ENCODE results near the gene RNF212B.
"Not testable (repeated sequence)": the region's sequence is repeated elsewhere in the genome, so short reads cannot be mapped to it uniquely, and the experiment has no call there.

RNF212B gene

GRCh38 chr14:23215421-23215820 lies 22.3 kb upstream of the RNF212B start:
- Histone ChIP-seq H3K36me3 (ENCODE audit: insufficient read depth, low read length) (no peaks in the 10 kb centered on the region), H3K27ac (ENCODE audit: low read depth, low read length) (no peak overlapping the region), H3K9me3 (ENCODE audit: insufficient read depth, low read depth, low read length) (peaks cover 3% of the 10 kb centered on the region; the same call in 1 of the 2 replicates), H3K4me3 (ENCODE audit: low read length) (no peak overlapping the region), H3K4me1 (ENCODE audit: insufficient read depth, low read length) (peaks cover 9% of the 10 kb centered on the region), H3K9ac (ENCODE audit: low read depth, low read length) (no peak overlapping the region), H3K27me3 (ENCODE audit: insufficient read depth, low read length) (no peaks in the 10 kb centered on the region)
- WGBS = 100% methylated on average over 1 of the region's 1 CpG

- no peaks in the 10 kb centered on the region for H3K36me3 ChIP-seq (ENCODE audit: insufficient read depth, low read length)
- no peak overlapping the region for H3K9ac ChIP-seq (ENCODE audit: low read depth, low read length)
- H3K4me1 ChIP-seq (ENCODE audit: insufficient read depth, low read length) = peaks cover 9% of the 10 kb centered on the region
- peaks cover 3% of the 10 kb centered on the region; the same call in 1 of the 2 replicates for H3K9me3 ChIP-seq (ENCODE audit: insufficient read depth, low read depth, low read length)
- 96% methylated on average over 6 of the region's 6 CpGs for WGBS
- no peaks in the 10 kb centered on the region for H3K27me3 ChIP-seq (ENCODE audit: insufficient read depth, low read length)
- H3K4me3 ChIP-seq (ENCODE audit: low read length) = no peak overlapping the region
- H3K27ac ChIP-seq (ENCODE audit: low read depth, low read length) = no peak overlapping the region
Measured at GRCh38 chr14:23217032-23218020, 20.4 kb upstream of the RNF212B start.

- peaks cover 3% of the 10 kb centered on the region; the same call in 1 of the 2 replicates for H3K9me3 ChIP-seq (ENCODE audit: insufficient read depth, low read depth, low read length)
- no peak overlapping the region for H3K4me3 ChIP-seq (ENCODE audit: low read length)
- H3K27ac ChIP-seq (ENCODE audit: low read depth, low read length) = no peak overlapping the region
- no peaks in the 10 kb centered on the region for H3K36me3 ChIP-seq (ENCODE audit: insufficient read depth, low read length)
- no peak overlapping the region for H3K9ac ChIP-seq (ENCODE audit: low read depth, low read length)
- H3K4me1 ChIP-seq (ENCODE audit: insufficient read depth, low read length) = peaks cover 9% of the 10 kb centered on the region
- WGBS = 84% methylated on average over 3 of the region's 3 CpGs
- H3K27me3 ChIP-seq (ENCODE audit: insufficient read depth, low read length) = no peaks in the 10 kb centered on the region
Measured at GRCh38 chr14:23219075-23219474, 18.7 kb upstream of the RNF212B start.

GRCh38 chr14:23224958-23225357 lies 12.8 kb upstream of the RNF212B start:
- H3K27ac ChIP-seq (ENCODE audit: low read depth, low read length); H3K4me1 ChIP-seq (ENCODE audit: insufficient read depth, low read length); H3K9ac ChIP-seq (ENCODE audit: low read depth, low read length); H3K27me3 ChIP-seq (ENCODE audit: insufficient read depth, low read length); H3K9me3 ChIP-seq (ENCODE audit: insufficient read depth, low read depth, low read length); H3K36me3 ChIP-seq (ENCODE audit: insufficient read depth, low read length); H3K4me3 ChIP-seq (ENCODE audit: low read length): not testable (repeated sequence)
- 83% methylated on average over 1 of the region's 1 CpG for WGBS

GRCh38 chr14:23227566-23227965 lies 10.2 kb upstream of the RNF212B start:
- WGBS = 92% methylated on average over 3 of the region's 4 CpGs

GRCh38 chr14:23228812-23229211 lies 8.9 kb upstream of the RNF212B start:
- Histone ChIP-seq H3K9ac (ENCODE audit: low read depth, low read length) (no peak overlapping the region), H3K4me3 (ENCODE audit: low read length) (no peak overlapping the region), H3K9me3 (ENCODE audit: insufficient read depth, low read depth, low read length) (peaks cover 8% of the 10 kb centered on the region; the same call in 1 of the 2 replicates), H3K4me1 (ENCODE audit: insufficient read depth, low read length) (no peaks in the 10 kb centered on the region), H3K27me3 (ENCODE audit: insufficient read depth, low read length) (no peaks in the 10 kb centered on the region), H3K36me3 (ENCODE audit: insufficient read depth, low read length) (no peaks in the 10 kb centered on the region), H3K27ac (ENCODE audit: low read depth, low read length) (no peak overlapping the region)
- WGBS = no CpG with 5 or more reads among the region's 1 CpG

More at GRCh38 chr14:23227566-23227965, 10.2 kb upstream of the RNF212B start:
- H3K4me3 ChIP-seq (ENCODE audit: low read length) = no peak overlapping the region
- H3K36me3 ChIP-seq (ENCODE audit: insufficient read depth, low read length) = no peaks in the 10 kb centered on the region
- no peaks in the 10 kb centered on the region for H3K4me1 ChIP-seq (ENCODE audit: insufficient read depth, low read length)
- H3K9ac ChIP-seq (ENCODE audit: low read depth, low read length) = no peak overlapping the region
- H3K27ac ChIP-seq (ENCODE audit: low read depth, low read length) = no peak overlapping the region
- H3K27me3 ChIP-seq (ENCODE audit: insufficient read depth, low read length) = no peaks in the 10 kb centered on the region
- peaks cover 8% of the 10 kb centered on the region; the same call in 1 of the 2 replicates for H3K9me3 ChIP-seq (ENCODE audit: insufficient read depth, low read depth, low read length)

- WGBS = 96% methylated on average over 32 of the region's 38 CpGs
Measured at GRCh38 chr14:23232241-23232808, 5.4 kb upstream of the RNF212B start.

GRCh38 chr14:23240661-23241060 lies 2.9 kb downstream of the RNF212B start:
- Histone ChIP-seq H3K4me1 (ENCODE audit: insufficient read depth, low read length) (peaks cover 6% of the 10 kb centered on the region; the same call in 1 of the 2 replicates), H3K9ac (ENCODE audit: low read depth, low read length) (no peak overlapping the region), H3K27me3 (ENCODE audit: insufficient read depth, low read length) (no peaks in the 10 kb centered on the region), H3K9me3 (ENCODE audit: insufficient read depth, low read depth, low read length) (no peaks in the 10 kb centered on the region), H3K36me3 (ENCODE audit: insufficient read depth, low read length) (no peaks in the 10 kb centered on the region), H3K27ac (ENCODE audit: low read depth, low read length) (no peak overlapping the region), H3K4me3 (ENCODE audit: low read length) (no peak overlapping the region)
- WGBS = 82% methylated on average over 1 of the region's 1 CpG

More at GRCh38 chr14:23232241-23232808, 5.4 kb upstream of the RNF212B start:
- not testable (repeated sequence) for H3K27ac ChIP-seq (ENCODE audit: low read depth, low read length); H3K9ac ChIP-seq (ENCODE audit: low read depth, low read length); H3K36me3 ChIP-seq (ENCODE audit: insufficient read depth, low read length); H3K4me3 ChIP-seq (ENCODE audit: low read length); H3K27me3 ChIP-seq (ENCODE audit: insufficient read depth, low read length); H3K9me3 ChIP-seq (ENCODE audit: insufficient read depth, low read depth, low read length); H3K4me1 ChIP-seq (ENCODE audit: insufficient read depth, low read length)

GRCh38 chr14:23241061-23241715 lies 3.5 kb downstream of the RNF212B start:
- H3K9me3 ChIP-seq (ENCODE audit: insufficient read depth, low read depth, low read length); H3K4me1 ChIP-seq (ENCODE audit: insufficient read depth, low read length); H3K4me3 ChIP-seq (ENCODE audit: low read length); H3K36me3 ChIP-seq (ENCODE audit: insufficient read depth, low read length); H3K9ac ChIP-seq (ENCODE audit: low read depth, low read length); H3K27ac ChIP-seq (ENCODE audit: low read depth, low read length); H3K27me3 ChIP-seq (ENCODE audit: insufficient read depth, low read length): not testable (repeated sequence)
- WGBS = 93% methylated on average over 7 of the region's 7 CpGs

- no peaks in the 10 kb centered on the region for H3K27me3 ChIP-seq (ENCODE audit: insufficient read depth, low read length)
- H3K9ac ChIP-seq (ENCODE audit: low read depth, low read length) = no peak overlapping the region
- no peak overlapping the region for H3K27ac ChIP-seq (ENCODE audit: low read depth, low read length)
- 91% methylated on average over 2 of the region's 3 CpGs for WGBS
- H3K4me1 ChIP-seq (ENCODE audit: insufficient read depth, low read length) = peaks cover 6% of the 10 kb centered on the region; the same call in 1 of the 2 replicates
- no peaks in the 10 kb centered on the region for H3K9me3 ChIP-seq (ENCODE audit: insufficient read depth, low read depth, low read length)
- no peak overlapping the region for H3K4me3 ChIP-seq (ENCODE audit: low read length)
- H3K36me3 ChIP-seq (ENCODE audit: insufficient read depth, low read length) = no peaks in the 10 kb centered on the region
Measured at GRCh38 chr14:23242076-23242475, 4.3 kb downstream of the RNF212B start.

- no peaks in the 10 kb centered on the region for H3K9me3 ChIP-seq (ENCODE audit: insufficient read depth, low read depth, low read length)
- no peak overlapping the region for H3K27ac ChIP-seq (ENCODE audit: low read depth, low read length)
- no peaks in the 10 kb centered on the region for H3K27me3 ChIP-seq (ENCODE audit: insufficient read depth, low read length)
- H3K4me1 ChIP-seq (ENCODE audit: insufficient read depth, low read length) = 0 out of 2 replicates have a peak, but pooled peaks cover 1% of the 10 kb centered on the region
- no peak overlapping the region for H3K9ac ChIP-seq (ENCODE audit: low read depth, low read length)
- H3K36me3 ChIP-seq (ENCODE audit: insufficient read depth, low read length) = no peaks in the 10 kb centered on the region
- H3K4me3 ChIP-seq (ENCODE audit: low read length) = no peak overlapping the region
- 96% methylated on average over 2 of the region's 2 CpGs for WGBS
Measured at GRCh38 chr14:23243066-23243465, 5.3 kb downstream of the RNF212B start.
